HG02763 (cell line): ENCODE data around the gene KRTAP12-3.
"Not testable (repeated sequence)": the region's sequence is repeated elsewhere in the genome, so short reads cannot be mapped to it uniquely, and the experiment has no call there.

ENCODE experiments used
- ATAC-seq: cut with Tn5 transposase; IDR thresholded peaks from one replicate; pipeline ENCODE4 v1.9.1; 2021; ENCODE audit warnings: mild to moderate bottlenecking, moderate library complexity; ENCODE audit not compliant: unreplicated experiment

The KRTAP12-3 gene, protein sequence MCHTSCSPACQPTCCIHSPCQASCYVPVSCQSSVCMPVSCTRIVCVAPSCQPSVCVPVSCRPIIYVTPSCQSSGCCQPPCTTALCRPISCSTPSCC

DNA sequence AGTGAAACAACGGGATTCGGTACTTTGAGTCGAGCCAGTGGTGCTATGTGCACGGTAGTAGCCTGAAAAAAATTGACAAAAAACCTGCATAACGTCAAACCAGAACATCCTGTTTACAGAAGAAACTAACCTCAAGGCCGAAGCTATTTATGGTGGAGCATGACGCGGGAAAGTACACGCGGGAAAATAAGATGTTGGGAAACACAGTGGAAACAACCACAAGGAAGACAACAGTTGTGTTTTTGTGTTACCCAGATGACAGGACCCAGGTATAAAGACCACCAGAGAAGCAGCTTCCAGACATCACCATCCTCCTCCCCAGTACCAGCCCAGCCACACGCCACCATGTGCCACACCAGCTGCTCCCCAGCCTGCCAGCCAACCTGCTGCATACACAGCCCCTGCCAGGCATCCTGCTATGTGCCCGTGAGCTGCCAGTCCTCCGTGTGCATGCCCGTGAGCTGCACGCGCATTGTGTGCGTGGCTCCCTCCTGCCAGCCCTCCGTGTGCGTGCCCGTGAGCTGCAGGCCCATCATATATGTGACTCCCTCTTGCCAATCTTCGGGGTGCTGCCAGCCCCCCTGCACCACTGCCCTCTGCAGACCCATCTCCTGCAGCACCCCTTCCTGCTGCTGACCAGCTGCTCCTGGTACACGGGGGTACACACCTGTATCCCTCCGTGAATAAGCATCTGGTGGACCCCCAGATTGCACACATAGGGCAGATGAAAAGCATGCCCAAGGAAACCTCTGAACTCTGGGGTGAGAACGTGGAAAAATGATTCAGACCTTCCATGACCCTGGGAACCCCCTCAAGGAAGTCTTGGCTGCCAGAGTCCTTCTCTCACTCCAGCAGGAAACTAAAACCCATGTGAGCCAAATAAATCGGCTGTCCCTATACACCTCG is at the start of gene KRTAP12-3:
KRTAP12-3 (plus strand) TSS at position 298 of the 906 bp plus-strand sequence; CDS start at position 346, 48 bp downstream.
- ATAC-seq, result no peak

DNA sequence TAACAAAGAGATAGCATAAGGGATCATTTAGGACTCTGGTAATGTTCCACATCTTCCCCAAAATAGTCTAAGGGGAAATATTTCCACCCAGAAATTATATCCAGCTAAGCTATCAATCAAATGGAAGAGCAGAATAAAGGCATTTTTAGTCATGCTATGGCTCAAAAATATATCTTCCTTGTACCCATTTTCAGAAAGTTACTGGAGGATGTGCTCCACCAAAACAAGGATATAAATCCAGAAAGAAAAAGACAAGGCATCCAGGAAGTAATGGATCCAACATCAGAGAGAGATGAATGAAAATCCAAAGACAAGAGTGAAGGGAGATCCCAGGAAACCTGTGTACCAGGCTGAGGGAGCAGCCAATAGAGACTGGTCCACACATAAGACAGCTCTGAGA is 48.5 kb upstream of the KRTAP12-3 start:
- no peak for ATAC-seq

DNA sequence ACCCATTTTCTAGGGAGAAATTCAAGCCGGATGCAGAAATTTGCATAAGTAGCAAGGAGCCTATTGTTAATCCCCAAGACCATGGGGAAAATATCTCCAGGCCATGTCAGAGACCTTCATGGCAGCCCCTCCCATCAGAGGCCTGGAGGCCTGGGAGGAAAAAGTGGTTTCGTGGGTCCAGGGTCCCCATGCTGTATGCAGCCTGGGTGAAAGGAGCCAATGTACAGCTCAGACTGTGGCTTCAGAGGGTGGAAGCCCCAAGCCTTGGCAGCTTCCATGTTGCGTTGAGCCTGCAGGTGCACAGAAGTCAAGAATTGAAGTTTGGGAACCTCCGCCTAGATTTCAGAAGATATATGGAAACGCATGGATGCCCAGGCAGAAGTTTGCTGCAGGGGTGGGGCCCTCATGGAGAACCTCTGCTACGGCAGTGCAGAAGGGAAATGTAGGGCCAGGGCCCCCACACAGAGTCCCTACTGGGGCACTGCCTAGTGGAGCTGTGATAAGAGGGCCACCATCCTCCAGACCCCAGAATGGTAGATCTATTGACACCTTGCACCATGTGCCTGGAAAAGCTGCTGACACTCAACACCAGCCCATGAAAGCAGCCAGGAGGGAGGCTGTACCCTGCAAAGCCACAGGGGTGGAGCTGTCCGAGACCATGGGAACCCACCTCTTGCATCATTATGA is 47.4 kb upstream of the KRTAP12-3 start:
- not testable (repeated sequence) for ATAC-seq

DNA sequence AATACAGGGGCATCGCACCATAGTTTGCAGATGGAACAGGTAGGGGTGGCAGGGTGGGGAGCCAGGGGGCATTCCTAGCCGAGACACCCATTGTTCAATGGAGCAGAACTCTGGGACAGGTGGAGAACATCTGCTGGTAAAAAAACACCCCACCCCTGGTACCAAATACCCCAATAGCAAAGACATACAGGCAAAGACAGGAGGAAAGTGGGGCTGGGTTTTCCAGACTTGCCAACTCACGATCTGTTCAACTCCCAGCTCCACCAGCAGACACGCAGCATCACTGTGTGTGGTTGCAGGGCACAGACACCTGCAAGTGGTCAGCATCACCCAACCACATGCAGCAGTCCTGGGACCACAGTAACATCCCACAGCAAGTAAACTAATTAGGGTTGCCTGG is 46.2 kb upstream of the KRTAP12-3 start:
- no peak for ATAC-seq

DNA sequence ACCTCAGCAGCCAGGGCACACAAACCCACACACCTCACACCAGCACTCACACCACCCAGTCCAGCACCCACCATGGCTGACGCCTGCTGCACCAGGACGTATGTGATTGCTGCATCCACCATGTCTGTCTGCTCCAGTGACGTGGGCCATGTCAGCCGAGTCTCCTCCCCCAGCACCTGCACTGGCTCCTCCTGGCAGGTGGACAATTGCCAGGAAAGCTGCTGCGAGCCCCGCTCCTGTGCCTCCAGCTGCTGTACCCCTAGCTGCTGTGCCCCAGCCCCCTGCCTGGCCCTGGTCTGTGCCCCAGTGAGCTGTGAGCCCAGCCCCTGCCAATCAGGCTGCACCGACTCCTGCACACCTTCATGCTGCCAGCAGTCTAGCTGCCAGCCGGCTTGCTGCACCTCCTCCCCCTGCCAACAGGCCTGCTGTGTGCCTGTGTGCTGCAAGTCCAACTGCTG is 45.7 kb upstream of the KRTAP12-3 start, which contains the start of gene KRTAP10-8:
KRTAP10-8 (plus strand) TSS at position 51 of the 458 bp plus-strand sequence; CDS start at position 73, 22 bp downstream.
- ATAC-seq, result no peak

DNA sequence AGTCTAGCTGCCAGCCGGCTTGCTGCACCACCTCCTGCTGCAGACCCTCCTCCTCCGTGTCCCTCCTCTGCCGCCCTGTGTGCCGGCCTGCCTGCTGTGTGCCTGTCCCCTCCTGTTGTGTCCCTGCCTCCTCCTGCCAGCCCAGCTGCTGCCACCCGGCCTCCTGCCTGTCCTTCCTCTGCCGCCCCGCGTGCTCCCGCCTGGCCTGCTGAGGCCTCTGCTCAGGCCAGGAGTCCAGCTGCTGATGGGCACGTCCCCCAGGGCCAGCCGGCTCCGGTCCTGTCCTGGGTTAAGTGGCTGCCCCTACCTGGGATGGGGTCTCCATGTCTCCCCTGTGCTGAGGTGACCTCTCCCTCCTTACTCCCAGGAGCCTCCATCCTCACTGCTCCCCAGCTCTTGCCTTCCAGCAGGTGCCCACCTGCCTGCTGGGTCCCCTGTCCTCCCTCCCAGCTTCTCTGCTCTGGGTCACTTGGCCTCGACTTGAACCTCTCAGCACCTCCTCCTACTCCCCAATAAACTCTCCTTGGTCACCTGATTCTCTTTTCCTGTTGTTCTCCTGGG is 45.0 kb upstream of the KRTAP12-3 start:
- no peak for ATAC-seq

DNA sequence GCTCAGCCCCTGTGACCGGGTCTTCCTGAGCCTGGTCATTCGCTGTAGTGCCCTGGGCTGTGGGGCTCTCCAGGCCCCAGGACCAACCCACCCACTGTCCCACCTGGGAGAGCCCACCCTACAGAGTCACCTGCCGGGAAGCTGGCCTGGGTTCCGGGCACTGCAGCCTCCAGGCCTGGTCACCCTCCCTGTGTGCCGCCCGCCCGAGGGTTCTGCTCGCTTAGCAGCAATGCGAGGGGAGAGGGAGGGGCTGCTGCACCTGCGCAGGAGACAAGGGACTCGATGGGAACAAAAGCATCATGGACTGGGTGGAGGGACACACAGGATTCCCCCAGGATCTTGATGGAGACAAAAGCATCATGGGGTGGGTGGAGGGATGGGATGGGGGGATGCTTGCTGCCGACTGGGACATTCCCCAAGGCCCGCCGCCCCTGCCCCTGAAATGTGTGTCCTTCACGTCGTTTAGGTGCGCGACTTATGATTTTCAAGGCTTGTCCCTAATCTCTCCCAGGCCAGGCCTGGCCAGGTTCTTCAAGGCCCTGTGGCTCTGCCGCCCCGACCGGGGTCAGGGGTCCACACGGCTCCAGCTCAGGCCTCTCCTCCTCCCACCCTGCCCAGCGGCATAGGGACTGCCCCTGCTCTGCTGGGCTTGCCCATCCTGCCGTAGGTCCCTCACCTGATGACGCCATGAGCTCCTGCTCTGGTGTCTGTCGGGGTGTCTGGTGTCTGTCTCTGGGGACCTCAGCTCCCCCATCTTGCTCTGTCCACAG is 44.2 kb upstream of the KRTAP12-3 start:
- no peak for ATAC-seq

DNA sequence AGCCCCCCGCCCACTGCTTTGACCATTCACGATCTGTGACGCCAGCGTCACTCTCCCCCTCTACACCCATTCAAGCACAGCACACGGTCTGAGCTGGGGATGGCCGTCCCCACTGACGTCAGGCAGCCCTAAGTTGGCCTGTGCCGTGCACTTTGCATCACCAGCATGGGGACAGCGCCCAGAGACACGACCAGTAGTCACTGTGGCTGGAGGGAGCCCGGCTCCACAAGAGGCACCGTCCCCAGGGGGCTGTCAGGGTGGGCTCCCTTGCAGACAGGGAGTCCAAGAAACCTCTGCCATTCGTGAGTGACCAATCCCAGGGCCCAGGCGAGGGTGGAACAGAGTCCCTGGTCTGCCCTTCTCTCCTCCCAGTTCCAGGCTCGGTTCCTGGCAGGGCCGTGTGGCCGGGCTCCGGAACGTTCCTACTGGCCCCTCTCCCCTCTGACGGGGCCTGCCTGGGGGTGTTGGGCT is 43.5 kb upstream of the KRTAP12-3 start:
- no peak for ATAC-seq

DNA sequence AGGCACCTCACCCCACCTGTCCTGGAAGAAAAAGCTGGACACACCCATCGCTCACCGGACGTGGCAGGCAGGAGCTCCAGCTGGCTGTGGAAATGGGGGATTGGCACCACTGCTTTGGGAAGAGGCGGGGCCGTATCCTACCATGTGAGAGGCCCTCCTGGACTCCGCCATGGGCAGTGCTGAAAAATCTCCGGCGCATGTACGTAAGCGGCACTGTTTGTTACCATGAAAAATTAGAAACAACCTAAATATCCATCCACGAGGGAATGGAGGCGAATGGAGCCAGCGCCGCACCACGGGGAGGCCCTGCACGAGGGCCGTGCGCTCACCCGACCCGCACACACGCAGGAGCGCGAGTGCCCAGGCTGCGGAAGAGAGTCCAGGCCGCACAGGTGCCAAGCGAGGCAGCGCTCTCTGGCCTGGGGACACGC is 42.8 kb upstream of the KRTAP12-3 start:
- no peak for ATAC-seq

DNA sequence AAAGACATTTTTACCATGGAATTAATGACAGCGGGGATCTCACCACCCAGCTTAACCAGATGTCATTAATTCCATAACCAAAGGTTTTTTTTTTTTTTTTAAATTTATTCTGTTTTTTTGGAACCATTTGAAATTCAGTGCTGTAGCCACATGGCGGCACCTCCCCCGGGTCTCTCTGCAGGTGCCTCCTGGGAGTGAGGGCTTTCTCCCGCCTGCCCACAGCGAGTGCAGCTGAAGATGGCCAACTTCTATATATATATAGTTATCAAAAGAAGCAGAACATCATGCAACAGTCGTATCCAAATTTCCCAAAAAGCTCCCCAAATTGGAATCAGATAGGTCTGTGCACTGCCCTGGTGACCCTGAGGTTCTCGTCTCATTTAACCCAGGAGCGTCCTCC is 42.3 kb upstream of the KRTAP12-3 start:
- no peak for ATAC-seq

DNA sequence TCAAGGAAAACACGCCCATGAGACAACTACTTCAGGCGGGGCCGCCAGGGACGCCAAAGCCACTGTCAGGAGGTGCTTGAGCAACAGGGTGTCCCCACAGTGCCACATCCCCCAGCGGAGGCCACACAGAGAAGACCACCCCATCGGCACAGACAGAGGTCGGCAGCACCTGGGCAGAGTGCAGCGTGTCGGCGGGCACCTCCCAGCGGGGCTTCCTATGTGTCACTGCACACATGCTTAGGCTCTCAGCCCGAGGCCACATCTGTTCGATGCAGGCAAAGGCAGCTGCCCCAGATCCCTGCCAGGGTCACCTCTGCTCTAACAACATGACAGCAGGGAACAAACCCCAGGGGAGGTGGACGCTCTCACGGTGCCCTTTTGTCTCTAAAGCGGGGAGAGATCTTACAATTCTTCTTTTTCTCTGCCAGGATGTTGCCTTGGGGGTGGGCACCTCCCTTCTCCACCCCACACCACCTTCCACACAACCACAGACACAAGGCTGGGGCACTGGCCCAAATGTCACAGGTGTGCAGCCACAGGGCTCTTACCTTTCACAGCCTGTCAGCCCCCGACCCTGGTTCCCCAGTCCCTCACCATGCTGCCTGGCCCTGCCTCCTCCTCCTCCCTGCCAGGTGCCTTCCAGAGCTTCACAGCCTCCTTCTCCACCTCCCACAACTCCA is 41.7 kb upstream of the KRTAP12-3 start:
- ATAC-seq, result no peak

DNA sequence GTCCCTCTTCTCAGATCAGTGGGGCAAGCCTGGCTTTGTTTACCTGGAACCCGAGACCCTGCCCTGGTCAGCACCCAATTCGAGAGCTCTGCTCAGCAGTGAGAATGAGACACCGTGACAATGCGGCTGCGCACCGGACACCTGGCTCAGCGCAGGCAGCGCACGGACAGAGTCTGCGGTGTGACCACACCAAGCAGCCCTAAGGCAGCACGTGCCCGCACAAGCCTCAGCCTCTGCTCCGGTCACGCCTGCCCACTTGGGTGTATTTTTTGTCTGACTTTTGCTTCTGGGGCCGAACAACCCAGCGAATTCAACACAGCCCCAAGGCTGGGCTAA is 41.2 kb upstream of the KRTAP12-3 start:
- ATAC-seq, result no peak

DNA sequence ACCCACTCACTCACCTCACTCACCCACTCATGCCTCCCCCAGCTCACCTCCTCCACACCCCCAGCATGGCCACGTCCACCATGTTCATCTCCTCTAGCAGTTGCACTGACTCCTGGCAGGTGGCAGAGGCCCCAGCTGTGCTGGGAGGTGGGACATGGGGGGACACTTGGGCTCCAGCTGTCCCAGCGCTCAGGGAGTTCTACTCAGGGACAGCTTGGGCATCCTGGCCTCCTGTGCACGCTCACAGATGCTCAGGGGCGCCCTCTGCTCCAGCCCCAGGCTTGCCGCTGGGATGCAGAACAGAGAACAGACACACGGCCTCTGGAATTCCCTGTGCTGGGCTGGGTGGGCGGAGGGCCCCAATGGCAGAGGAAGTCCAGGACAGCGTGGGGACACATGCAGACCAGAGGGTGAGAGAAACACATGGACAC is 40.6 kb upstream of the KRTAP12-3 start:
- ATAC-seq, result no peak

DNA sequence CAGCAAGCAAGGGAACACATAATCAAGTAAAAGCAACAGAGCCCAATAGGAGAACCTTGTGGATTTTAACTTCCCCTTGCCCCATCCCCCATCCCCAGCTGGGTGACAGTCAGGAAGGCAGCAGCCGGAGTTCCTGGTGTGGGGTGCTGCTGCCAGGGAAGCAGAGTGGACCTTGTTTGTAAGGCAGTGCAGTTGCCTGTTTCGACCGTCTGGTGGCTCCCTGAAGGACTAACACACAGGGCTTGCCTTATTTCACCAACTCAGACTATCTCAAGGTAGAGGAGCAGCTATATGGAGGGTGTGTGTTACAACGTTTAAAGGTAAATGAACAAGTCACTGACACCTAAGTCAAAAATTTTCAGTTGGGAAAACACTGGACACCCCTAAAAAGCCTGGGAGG is 39.2 kb upstream of the KRTAP12-3 start:
- ATAC-seq, result no peak

DNA sequence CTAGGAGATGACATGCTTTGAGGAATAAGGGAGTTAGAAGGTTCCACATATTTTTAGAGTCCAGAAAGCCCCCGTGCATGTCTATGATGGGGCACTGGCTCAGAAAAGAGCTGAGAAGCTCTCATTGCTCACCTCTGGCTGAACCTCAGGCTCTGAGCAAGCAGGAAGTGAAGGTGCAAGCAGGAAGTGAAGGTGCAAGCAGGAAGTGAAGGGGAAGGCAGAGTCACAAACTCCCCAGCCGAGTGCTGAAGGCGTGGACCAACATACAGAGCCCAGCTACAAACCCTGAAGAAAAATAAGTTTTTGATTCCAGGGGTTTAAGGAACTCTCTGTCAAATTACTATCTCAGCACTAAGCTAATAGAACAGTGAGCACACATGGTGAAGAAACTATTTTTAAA is 38.8 kb upstream of the KRTAP12-3 start:
- ATAC-seq, result no peak

DNA sequence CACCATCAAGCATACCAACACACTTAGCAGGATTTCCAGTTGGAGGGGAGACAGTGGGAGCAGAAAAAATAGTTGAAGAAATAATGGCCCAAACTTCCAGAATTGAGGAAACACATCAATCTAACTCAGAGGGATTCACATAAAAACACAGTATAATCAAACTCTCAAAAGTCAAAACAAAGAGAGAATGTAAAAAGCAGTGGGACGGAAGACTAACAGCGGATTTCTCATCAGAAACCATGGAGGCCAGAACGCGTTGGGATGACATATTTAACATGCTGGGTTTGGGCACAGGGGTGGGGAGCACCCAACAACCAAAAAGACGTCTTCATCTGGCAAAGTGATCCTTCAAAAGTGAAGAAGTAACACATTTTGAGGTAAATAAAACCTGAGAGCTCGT is 37.8 kb upstream of the KRTAP12-3 start:
- no peak for ATAC-seq

DNA sequence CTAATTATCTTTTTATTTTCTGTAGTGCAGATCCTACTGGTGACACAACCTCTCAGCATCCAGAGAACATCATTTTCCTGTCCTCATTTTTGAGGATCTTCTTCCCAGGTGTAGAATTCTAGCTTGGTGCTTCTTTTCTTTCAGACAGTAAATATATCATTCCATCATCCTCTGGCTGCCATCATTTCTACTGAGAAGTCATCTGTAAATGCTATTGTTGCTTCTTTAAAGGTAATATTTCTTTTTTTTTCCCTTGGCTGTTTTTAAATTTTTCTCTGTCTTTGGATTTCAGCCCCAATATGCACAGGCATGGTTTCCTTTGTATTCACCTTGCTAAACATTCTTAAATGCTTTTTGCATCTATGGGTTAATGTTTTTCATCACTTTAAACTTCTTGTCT is 34.2 kb upstream of the KRTAP12-3 start:
- ATAC-seq, result no peak

DNA sequence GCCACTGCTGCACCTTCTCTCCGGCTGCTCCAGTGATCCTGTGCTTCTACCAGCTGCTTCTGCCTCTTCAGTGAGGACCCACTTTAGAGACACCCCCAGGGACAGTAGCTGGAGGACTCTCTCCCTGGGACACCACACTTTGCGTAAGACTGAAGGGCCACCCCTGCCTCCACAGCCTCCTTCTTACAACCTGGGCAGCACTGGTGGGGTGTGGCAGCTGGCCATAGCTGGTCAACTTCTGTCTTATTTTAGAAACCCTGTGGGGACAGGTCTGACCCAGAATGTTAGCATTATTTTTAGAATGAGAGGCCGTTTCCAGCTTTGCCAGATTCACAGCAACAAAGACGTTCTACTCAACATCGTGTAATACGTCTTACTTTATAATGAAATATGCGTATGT is 32.0 kb upstream of the KRTAP12-3 start:
- ATAC-seq, result no peak

DNA sequence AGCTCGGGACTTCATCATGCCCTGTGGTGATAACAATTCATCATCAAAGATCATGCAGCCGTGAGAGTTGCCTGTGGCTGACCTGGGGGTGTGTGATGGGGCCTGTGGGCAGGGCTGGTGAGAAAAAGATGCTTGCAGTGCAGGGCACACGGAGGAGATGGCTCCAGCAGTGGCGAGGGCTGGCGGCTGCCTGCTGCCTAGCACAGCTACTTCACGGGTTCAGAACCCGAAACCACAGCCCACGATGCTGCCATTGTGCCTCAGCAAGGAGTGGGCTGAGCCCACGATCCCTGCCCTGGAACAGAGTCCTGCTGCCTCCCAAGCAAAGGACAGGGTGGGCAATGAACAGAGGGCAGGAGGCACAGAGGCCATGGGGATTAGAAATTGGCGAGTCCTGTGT is 31.5 kb upstream of the KRTAP12-3 start:
- ATAC-seq, result no peak

DNA sequence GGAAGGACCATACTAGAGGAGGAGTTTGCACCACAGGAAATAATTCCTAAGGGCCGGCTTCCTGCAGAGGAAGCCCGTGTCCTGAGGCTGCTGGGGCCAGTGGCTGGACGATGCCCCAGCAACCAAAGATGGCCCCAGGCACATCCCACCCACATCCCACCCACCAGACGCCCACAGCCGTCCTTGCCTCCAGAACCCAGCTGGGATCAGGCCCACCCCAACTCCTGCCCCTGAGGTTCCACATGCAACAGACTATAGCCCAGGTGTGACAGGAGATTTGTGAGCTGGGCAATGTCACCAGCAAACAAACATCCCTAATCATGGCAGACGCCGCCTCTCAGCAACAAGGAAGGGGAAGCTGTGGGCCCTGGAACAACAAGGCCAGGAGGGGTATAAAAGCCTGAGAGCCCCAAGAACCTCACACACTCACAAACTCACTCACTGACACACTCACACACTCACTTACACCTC is 31.0 kb upstream of the KRTAP12-3 start, which contains the start of gene KRTAP10-9:
KRTAP10-9 (plus strand) TSS at position 421 of the 471 bp plus-strand sequence. CDS start 79 bp downstream, outside the sequence.
- ATAC-seq, result no peak
